ENCODE data around the gene OSTF1. TPM values are rescaled to one million over a fixed set of nuclear protein-coding genes. Genes with fewer than 3 reads are reported as not detected.

Gene OSTF1
- total RNA-seq, 1 donor from 2014 or later: 4.4 TPM

DNA sequence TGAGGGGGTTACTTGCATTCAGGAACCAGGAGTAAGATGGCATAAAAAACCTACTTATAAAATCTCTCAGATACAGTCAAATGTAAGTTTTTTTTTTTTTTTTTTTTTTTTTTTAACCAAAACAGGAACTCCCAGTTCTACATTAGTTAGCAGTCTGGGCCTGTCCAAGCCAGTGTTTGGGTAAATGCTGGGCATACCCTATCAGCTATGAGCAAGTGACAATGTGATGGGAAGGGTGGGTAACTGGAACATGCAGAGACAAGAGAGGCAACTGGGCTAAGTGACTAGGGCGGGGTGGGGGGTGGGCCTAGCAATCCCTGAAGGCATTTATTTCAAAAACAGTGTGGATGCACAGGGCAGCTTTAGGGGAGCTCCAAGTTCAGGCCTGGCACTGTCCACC, 2.7 kb upstream of the OSTF1 start:
- H3K27me3 Mint-ChIP-seq (ENCODE audit: low read depth): peaks cover 28% of the 10 kb centered on the region
- TF ChIP-seq, protein P1, sequence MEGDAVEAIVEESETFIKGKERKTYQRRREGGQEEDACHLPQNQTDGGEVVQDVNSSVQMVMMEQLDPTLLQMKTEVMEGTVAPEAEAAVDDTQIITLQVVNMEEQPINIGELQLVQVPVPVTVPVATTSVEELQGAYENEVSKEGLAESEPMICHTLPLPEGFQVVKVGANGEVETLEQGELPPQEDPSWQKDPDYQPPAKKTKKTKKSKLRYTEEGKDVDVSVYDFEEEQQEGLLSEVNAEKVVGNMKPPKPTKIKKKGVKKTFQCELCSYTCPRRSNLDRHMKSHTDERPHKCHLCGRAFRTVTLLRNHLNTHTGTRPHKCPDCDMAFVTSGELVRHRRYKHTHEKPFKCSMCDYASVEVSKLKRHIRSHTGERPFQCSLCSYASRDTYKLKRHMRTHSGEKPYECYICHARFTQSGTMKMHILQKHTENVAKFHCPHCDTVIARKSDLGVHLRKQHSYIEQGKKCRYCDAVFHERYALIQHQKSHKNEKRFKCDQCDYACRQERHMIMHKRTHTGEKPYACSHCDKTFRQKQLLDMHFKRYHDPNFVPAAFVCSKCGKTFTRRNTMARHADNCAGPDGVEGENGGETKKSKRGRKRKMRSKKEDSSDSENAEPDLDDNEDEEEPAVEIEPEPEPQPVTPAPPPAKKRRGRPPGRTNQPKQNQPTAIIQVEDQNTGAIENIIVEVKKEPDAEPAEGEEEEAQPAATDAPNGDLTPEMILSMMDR (conservative IDR thresholded peaks at IDR 0.05): no peak
- H3K27ac Mint-ChIP-seq (ENCODE audit: unreplicated experiment): no peak overlapping the region
- no peaks in the 10 kb centered on the region for H3K9me3 Mint-ChIP-seq
- no peak for DNase-seq (ENCODE audit: low read depth, low spot score)
- H3K4me1 Mint-ChIP-seq: peaks cover 16% of the 10 kb centered on the region
- H3K4me3 Mint-ChIP-seq: peak overlapping the region; percentile 70
- H3K36me3 Mint-ChIP-seq (ENCODE audit: low read depth): no peaks in the 10 kb centered on the region

DNA sequence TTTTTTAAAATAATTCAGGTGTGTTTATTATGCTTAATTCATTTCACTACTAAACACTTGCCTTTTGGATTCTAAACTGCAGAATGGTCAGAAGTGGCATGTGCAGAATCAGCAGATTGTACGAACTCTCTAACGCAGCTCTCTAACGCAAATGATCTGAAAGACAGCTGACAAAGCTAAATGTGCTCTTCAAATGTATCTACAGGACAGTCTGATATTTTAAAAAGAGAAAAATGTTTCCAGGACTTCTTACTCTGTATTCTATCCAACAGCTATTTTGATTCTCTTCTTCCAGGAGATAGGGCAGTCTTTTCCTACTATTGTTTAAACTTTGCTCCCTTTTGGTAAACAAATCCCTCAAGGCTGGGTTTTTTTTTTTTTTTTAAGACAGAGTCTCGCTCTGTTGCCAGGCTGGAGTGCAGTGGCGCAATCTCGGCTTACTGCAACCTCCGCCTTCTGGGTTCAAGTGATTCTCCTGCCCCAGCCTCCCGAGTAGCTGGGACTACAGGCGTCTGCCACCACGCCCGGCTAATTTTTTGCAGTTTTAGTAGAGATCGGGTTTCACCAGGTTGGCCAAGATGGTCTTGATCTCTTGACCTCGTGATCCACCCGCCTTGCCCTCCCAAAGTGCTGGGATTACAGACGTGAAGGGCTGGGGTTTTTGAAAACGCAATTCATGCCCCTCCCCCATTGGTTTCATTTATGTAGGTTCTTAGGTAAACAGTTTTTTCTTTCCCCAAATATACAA, 1.6 kb upstream of the OSTF1 start:
- Mint-ChIP-seq H3K27ac (ENCODE audit: unreplicated experiment) (no peak overlapping the region), H3K36me3 (ENCODE audit: low read depth) (no peaks in the 10 kb centered on the region), H3K9me3 (no peaks in the 10 kb centered on the region), H3K4me3 (peak overlapping the region; percentile 95), H3K4me1 (peaks cover 23% of the 10 kb centered on the region), H3K27me3 (ENCODE audit: low read depth) (peaks cover 26% of the 10 kb centered on the region)
- DNase-seq (ENCODE audit: low read depth, low spot score): no peak
- TF ChIP-seq, protein P1 (conservative IDR thresholded peaks at IDR 0.05): no peak

DNA sequence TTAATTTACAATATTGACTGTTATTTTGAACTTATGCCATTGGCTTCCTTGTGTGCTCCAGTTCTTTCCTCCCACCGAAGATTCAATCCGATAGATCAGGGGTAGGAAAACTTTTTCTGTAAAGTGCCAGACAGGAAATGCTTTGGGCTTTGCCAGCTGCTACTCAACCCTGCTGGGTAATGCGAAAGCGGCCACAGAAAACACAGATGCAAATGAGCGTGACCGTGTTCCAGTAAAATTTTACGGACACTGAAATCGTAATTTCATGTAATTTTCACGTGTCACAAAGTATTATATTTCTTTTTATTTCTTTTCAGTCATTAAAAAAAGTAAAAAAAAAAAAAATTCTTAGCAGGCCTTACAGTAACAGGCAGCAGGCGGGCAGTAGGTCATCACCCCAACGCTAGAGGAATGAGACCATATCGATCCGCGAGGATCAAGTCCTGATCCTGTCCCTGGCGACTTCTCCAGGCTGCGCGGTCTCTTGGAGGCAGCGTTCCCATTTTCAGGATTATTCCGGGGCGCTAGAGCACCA, 958 bp upstream of the OSTF1 start:
- Mint-ChIP-seq H3K36me3 (ENCODE audit: low read depth) (no peaks in the 10 kb centered on the region), H3K27me3 (ENCODE audit: low read depth) (peaks cover 23% of the 10 kb centered on the region), H3K4me3 (peak overlapping the region; percentile 95), H3K27ac (ENCODE audit: unreplicated experiment) (peak overlapping the region; percentile 36), H3K4me1 (peaks cover 25% of the 10 kb centered on the region), H3K9me3 (no peaks in the 10 kb centered on the region)
- TF ChIP-seq, protein P1 (conservative IDR thresholded peaks at IDR 0.05): no peak
- DNase-seq (ENCODE audit: low read depth, low spot score): no peak

DNA sequence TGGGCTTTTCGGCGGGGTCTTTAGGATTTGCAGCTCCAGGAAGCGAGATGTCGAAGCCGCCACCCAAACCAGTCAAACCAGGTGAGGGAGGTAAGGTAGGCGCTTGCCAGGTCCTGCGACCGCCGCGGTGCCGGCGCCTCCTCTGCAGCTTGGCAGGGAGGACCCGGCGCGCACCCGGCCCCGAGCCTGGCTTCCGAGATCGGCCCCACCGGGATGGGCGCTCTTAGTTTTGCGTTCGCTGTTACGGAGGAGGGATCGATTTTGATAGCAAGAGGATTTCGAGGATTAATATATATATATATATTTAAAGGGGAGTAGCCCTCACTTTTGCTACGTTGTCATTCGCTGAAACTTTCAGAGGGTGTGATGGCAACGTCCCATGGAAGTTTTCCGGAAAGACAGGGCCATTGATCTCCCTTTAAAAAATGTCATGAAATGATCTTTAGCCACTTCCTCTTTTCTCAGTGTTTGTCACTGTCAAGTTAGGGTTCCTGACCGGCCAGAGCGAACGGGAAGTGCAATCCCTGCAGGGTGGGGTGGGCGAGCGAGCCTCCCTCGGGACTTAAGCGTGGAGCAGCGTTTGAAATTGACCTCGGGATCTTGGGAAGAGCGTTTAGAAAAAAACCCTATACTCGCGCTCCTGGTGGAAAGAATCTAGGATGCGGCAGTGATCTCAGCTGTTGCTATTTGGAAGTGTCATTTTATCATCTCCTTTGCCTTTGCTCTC, 495 bp downstream of the OSTF1 start:
- Mint-ChIP-seq H3K9me3 (no peaks in the 10 kb centered on the region), H3K4me1 (peaks cover 25% of the 10 kb centered on the region), H3K27ac (ENCODE audit: unreplicated experiment) (peak overlapping the region; percentile 62), H3K27me3 (ENCODE audit: low read depth) (peaks cover 27% of the 10 kb centered on the region), H3K36me3 (ENCODE audit: low read depth) (no peaks in the 10 kb centered on the region), H3K4me3 (peak overlapping the region; percentile 89)
- TF ChIP-seq, protein P1 (conservative IDR thresholded peaks at IDR 0.05): peak; percentile 47
- DNase-seq (ENCODE audit: low read depth, low spot score): no peak

DNA sequence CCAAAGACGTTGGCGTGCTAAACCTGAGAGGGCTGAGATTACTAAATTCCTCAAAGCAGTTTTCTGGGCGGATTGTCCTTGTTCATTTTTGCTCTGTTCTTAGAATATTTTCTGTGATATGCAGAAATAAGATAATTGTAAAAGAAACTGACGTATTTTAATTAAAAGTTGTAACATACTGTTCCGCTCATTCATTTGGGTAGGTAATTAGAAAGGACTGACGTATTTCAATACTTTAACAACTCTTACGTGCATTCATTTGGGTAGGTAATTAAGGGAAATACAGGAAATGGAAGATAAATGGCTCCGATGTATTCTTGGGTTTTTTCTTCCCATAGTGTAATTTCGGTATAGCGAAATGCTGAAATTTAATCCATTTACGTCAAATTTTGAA, 1.1 kb downstream of the OSTF1 start:
- no peak overlapping the region for H3K27ac Mint-ChIP-seq (ENCODE audit: unreplicated experiment)
- TF ChIP-seq, protein P1 (conservative IDR thresholded peaks at IDR 0.05): no peak
- H3K27me3 Mint-ChIP-seq (ENCODE audit: low read depth): peaks cover 27% of the 10 kb centered on the region
- H3K9me3 Mint-ChIP-seq: no peaks in the 10 kb centered on the region
- peaks cover 25% of the 10 kb centered on the region for H3K4me1 Mint-ChIP-seq
- no peak for DNase-seq (ENCODE audit: low read depth, low spot score)
- H3K4me3 Mint-ChIP-seq: peak overlapping the region; percentile 89
- H3K36me3 Mint-ChIP-seq (ENCODE audit: low read depth): no peaks in the 10 kb centered on the region

All from neural crest cell (in vitro differentiated cells).